Bronchial epithelial cell (primary cell): ENCODE measurements around the gene PLA2G1B. TPM values are rescaled to one million over a fixed set of nuclear protein-coding genes. Genes with fewer than 3 reads are reported as not detected.
A peak's percentile ranks its signal among the peaks of the same experiment; 100 is the strongest.

ENCODE experiments used
- DNase-seq: peaks from one replicate; pipeline ENCODE4 v3.0.0-alpha.2; 2010; ENCODE audit warnings: low read depth
- FAIRE-seq: peaks from 2 replicates; lab custom pipeline; 2011; peaks lifted over from hg19 to GRCh38; lab: Jason Lieb, UNC
- H3K27me3 ChIP-seq: 2 replicates; pipeline ENCODE4 v1.5.1; 2011; ENCODE audit warnings: low read length; ENCODE audit not compliant: control insufficient read depth, insufficient read depth
- H3K36me3 ChIP-seq: 2 replicates; pipeline ENCODE4 v1.5.1; 2011; ENCODE audit warnings: low read length; ENCODE audit not compliant: control insufficient read depth, insufficient read depth
- H3K4me3 ChIP-seq: 2 replicates; pipeline ENCODE4 v1.5.1; 2011; ENCODE audit warnings: mild to moderate bottlenecking, low read depth, low read length, control low read depth
- CTCF ChIP-seq: IDR thresholded peaks from 2 replicates; pipeline ENCODE4 v1.5.1; 2011; ENCODE audit warnings: mild to moderate bottlenecking, moderate library complexity, low read length, control low read depth, inconsistent platforms; ENCODE audit not compliant: insufficient read depth, severe bottlenecking
- total RNA-seq: library from RNA; depleted of rRNA; stranded (reverse); fragments of >200 nt; gene quantifications from 2 replicates; pipeline ENCODE4 v1.2.1, GENCODE V29; 2014

The PLA2G1B gene
- total RNA-seq, 1 donor from 2014 or later = not detected

GRCh38 chr12:120321382-120322202 lies 6.0 kb downstream of the PLA2G1B start:
- Histone ChIP-seq H3K27me3 (peaks cover 2% of the 10 kb centered on the region), H3K4me3 (no peak overlapping the region), H3K36me3 (no peaks in the 10 kb centered on the region)
- FAIRE-seq (no peak), DNase-seq (no peak)
- no peak for TF ChIP-seq CTCF

- peak; percentile 98 for DNase-seq
- H3K27me3 ChIP-seq = peaks cover 2% of the 10 kb centered on the region
- TF ChIP-seq CTCF = peak; percentile 70
- no peak for FAIRE-seq
- peak overlapping the region; percentile 65 for H3K4me3 ChIP-seq
- no peaks in the 10 kb centered on the region for H3K36me3 ChIP-seq
Measured at GRCh38 chr12:120317224-120318105, 10.1 kb downstream of the PLA2G1B start.

GRCh38 chr12:120316798-120317223 lies 10.8 kb downstream of the PLA2G1B start:
- no peak for TF ChIP-seq CTCF
- H3K36me3 ChIP-seq = no peaks in the 10 kb centered on the region
- H3K27me3 ChIP-seq = peaks cover 2% of the 10 kb centered on the region
- peak; percentile 32 for DNase-seq
- FAIRE-seq = no peak
- peak overlapping the region; percentile 65 for H3K4me3 ChIP-seq

GRCh38 chr12:120314220-120314619 lies 13.4 kb downstream of the PLA2G1B start:
- FAIRE-seq (no peak), DNase-seq (no peak)
- Histone ChIP-seq H3K36me3 (no peaks in the 10 kb centered on the region), H3K27me3 (no peaks in the 10 kb centered on the region), H3K4me3 (no peak overlapping the region)
- TF ChIP-seq CTCF = peak; percentile 29

- Histone ChIP-seq H3K27me3 (no peaks in the 10 kb centered on the region), H3K36me3 (no peaks in the 10 kb centered on the region), H3K4me3 (peak within 1 kb of the TSS; percentile 52)
- peak; percentile 76 for TF ChIP-seq CTCF
- peak; percentile 91 for FAIRE-seq
- DNase-seq = peak; percentile 94
Measured at GRCh38 chr12:120301962-120302815, 25.4 kb downstream of the PLA2G1B start, which contains the start of gene SIRT4. SIRT4 (plus strand) TSS chr12:120302321; CDS start chr12:120303562, 1,241 bp downstream.
